Central memory CD8-positive, alpha-beta T cell (primary cell): Measurements from ENCODE around the gene C18orf32.
A peak's percentile ranks its signal among the peaks of the same experiment; 100 is the strongest.
"Not testable (repeated sequence)": the region's sequence is repeated elsewhere in the genome, so short reads cannot be mapped to it uniquely, and the experiment has no call there.

Experiments used
- ATAC-seq: fragments of 150-1000 bp; cut with Tn5 transposase; replicated peaks from 2 replicates; pipeline ENCODE4 v1.10.0; 2022; ENCODE audit warnings: mild to moderate bottlenecking, moderate FRiP score, moderate number of reproducible peaks; ENCODE audit not compliant: poor library complexity, severe bottlenecking; ENCODE audit errors: extremely low read depth
- DNase-seq, 2 donors: peaks; one replicate each; pipeline ENCODE4 v3.0.0; 2021; ENCODE audit warnings: low spot score in 2 of 2
- H3K27ac Mint-ChIP-seq: one replicate; pipeline ENCODE4 v1.8.0; 2022; ENCODE audit warnings: low read depth, mild to moderate bottlenecking, moderate library complexity, mixed read lengths
- H3K27me3 Mint-ChIP-seq: one replicate; pipeline ENCODE4 v1.8.0; 2022; ENCODE audit warnings: mixed read lengths
- H3K36me3 Mint-ChIP-seq: one replicate; pipeline ENCODE4 v1.8.0; 2022; ENCODE audit warnings: mild to moderate bottlenecking, moderate library complexity, mixed read lengths; ENCODE audit not compliant: insufficient read depth
- H3K4me1 Mint-ChIP-seq: one replicate; pipeline ENCODE4 v1.8.0; 2022; ENCODE audit warnings: mixed read lengths
- H3K4me3 Mint-ChIP-seq: one replicate; pipeline ENCODE4 v1.8.0; 2022; ENCODE audit warnings: mild to moderate bottlenecking, moderate library complexity, mixed read lengths
- H3K9me3 Mint-ChIP-seq: one replicate; pipeline ENCODE4 v1.8.0; 2022; ENCODE audit warnings: mixed read lengths

The C18orf32 gene

DNA sequence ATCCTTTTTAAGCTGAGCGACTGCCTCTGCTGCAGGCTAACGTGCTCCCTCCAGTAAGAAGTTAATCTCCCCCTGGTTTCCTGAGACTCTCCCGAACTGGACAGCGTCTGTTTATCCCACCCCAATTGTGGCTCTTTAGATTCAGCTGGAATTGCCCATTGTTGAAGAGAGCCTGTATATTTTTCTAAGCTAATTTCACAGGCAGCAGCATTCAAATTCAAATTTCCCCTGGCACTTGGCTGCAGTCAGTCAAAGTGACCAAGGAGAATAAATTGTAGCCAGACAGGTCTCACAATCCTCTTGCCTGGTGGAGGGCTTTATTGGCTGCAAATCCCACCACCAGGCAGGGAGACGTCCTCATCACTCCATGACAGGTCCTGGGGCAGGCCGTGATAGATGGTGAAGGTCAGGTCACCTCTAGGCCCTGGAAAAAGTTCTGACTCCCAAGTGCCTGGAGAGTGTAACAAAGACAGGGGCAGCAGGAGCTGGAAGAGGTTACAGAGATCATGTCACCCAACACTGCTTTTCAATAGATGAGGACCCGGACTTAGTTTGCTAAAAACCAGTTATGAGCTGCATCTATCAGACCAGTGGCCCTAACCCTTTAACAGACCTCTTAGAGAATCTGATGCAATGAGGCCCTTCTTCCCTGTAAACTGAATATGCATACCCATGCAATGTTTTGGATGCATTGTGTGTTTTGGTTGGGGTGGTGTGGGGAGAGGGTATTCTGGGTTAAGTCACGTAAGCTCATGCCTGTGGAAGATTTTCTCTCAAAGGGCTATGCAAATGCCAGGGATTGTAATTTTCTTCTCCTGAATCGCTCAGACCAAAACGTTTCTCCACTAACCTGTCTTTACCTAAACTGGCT, 32.3 kb upstream of the C18orf32 start:
- ATAC-seq, result no peak
- DNase-seq, result no peak
- H3K4me1 Mint-ChIP-seq, result no peaks in the 10 kb centered on the region
- H3K4me3 Mint-ChIP-seq, result no peak overlapping the region
- no peaks in the 10 kb centered on the region for H3K27me3 Mint-ChIP-seq
- no peaks in the 10 kb centered on the region for H3K36me3 Mint-ChIP-seq
- H3K9me3 Mint-ChIP-seq, result no peaks in the 10 kb centered on the region
- H3K27ac Mint-ChIP-seq, result no peak overlapping the region

- H3K4me3 Mint-ChIP-seq, result no peak overlapping the region
- H3K36me3 Mint-ChIP-seq, result no peaks in the 10 kb centered on the region
- no peak for DNase-seq
- H3K27me3 Mint-ChIP-seq, result no peaks in the 10 kb centered on the region
- no peaks in the 10 kb centered on the region for H3K4me1 Mint-ChIP-seq
- no peak for ATAC-seq
- H3K27ac Mint-ChIP-seq, result no peak overlapping the region
- H3K9me3 Mint-ChIP-seq, result no peaks in the 10 kb centered on the region
Measured at GRCh38 chr18:49517483-49517882, 30.4 kb upstream of the C18orf32 start.

DNA sequence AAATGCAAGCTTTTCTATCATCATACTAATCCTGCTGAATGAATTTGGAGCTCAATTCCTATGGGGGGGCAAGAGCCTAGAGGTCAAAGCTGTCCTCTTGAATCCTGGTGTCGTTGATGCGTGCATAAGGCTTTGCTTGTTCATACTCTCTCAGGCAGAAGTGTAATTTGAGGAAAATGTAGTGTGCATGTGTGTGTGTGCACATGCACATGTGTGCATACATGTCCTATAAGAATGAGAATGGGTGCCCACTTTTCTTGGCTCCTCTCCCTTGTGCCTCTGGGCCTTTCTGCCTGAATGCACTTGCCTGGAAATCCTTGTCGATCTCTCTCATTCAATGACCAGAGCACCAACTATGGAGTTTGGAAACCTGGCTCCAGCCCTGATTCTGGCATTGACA, 28.5 kb upstream of the C18orf32 start:
- ATAC-seq, result no peak
- Mint-ChIP-seq H3K9me3 (no peaks in the 10 kb centered on the region), H3K27ac (no peak overlapping the region), H3K4me1 (no peaks in the 10 kb centered on the region), H3K36me3 (no peaks in the 10 kb centered on the region), H3K4me3 (no peak overlapping the region), H3K27me3 (no peaks in the 10 kb centered on the region)
- DNase-seq, result no peak

DNA sequence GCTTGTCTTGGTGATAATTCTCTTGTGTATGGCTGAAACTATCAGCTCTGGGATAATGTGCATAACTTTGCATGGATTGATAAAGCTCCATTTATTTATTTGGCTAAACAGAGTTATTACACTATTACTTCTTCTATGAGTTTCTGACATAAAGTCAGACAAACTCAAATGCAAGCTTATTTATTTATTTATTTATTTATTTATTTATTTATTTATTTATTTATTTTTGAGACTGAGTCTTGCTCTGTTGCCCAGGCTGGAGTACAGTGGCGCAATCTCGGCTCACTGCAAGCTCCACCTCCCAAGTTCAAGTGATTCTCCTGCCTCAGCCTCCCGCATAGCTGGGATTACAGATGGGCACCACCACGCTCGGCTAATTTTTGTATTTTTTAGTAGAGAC, 28.0 kb upstream of the C18orf32 start:
- H3K27me3 Mint-ChIP-seq, ATAC-seq, DNase-seq, H3K27ac Mint-ChIP-seq, H3K9me3 Mint-ChIP-seq, H3K4me3 Mint-ChIP-seq, H3K4me1 Mint-ChIP-seq, H3K36me3 Mint-ChIP-seq: not testable (repeated sequence)

- Mint-ChIP-seq H3K27me3 (no peaks in the 10 kb centered on the region), H3K9me3 (no peaks in the 10 kb centered on the region), H3K27ac (no peak overlapping the region), H3K4me1 (no peaks in the 10 kb centered on the region), H3K4me3 (no peak overlapping the region), H3K36me3 (no peaks in the 10 kb centered on the region)
- ATAC-seq, result no peak
- DNase-seq, result no peak
Measured at GRCh38 chr18:49514577-49514976, 27.5 kb upstream of the C18orf32 start.

DNA sequence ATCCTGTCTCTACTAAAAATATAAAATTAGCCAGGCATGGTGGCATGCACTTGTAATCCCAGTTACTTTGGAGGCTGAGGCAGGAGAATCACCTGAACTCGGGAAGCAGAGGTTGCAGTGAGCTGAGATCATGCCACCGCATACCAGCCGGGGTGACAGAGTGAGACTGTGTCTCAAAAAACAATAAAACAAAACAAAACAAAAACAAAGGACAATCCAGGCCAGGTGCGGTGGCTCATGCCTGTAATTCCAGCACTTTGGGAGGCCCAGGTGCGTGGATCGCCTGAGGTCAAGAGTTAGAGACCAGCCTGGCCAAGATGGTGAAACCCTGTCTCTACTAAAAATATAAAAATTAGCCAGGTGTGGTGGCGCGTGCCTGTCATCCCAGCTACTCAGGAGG, 25.8 kb upstream of the C18orf32 start:
- H3K27me3 Mint-ChIP-seq, H3K9me3 Mint-ChIP-seq, ATAC-seq, DNase-seq, H3K36me3 Mint-ChIP-seq, H3K27ac Mint-ChIP-seq, H3K4me1 Mint-ChIP-seq, H3K4me3 Mint-ChIP-seq: not testable (repeated sequence)

DNA sequence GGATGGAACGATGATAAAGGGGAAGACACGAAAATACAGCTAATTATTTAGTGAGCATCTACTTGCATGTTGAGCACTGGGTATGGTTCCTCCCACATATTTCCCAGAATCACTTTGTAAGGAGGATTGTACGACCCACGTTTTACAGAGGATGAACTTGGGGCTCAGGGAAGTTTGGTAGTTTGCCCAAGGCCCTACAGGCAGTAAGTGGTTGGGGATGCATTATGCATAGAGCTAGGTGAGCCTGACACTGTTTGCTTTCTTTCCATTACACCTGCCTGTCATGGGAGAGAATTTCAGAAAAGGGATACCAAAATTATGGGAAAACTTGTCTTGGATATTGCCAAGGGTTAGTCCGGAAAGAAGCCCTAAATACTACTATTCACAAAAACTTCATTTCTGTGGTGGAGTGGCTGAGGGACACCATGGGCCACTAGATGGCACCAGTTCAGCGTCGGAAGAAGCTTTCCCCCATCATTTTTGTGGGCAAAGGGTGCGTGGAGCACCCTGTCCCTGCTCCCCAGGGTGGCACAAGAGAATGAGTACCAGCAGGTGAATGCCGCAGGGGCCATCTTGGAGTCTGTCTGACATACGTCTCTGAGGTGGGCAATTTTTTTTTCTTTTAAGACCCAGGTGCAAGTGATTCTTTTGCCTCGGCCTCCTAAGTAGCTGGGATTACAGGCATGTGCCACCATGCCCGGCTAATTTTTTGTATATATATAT, 23.5 kb upstream of the C18orf32 start:
- Mint-ChIP-seq H3K9me3 (no peaks in the 10 kb centered on the region), H3K4me3 (no peak overlapping the region), H3K4me1 (no peaks in the 10 kb centered on the region), H3K36me3 (no peaks in the 10 kb centered on the region), H3K27me3 (peaks cover 27% of the 10 kb centered on the region), H3K27ac (no peak overlapping the region)
- peak; percentile 26 to 45 for DNase-seq
- peak; percentile 54 for ATAC-seq

DNA sequence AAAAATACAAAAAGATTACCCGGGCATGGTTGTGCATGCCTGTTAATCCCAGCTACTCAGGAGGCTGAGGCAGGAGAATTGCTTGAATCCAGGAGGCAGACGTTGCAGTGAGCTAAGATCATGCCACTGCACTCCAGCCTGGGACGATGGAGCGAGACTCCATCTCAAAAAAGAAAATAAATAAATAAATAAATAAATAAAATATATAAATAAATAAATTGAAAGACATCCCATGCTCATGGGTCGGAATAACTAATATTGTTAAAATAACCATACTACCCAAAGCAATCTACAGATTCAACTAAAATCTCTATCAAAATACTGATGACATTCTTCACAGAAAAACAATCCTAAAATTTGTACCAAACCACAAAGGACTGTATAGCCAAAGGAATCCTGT, 19.4 kb upstream of the C18orf32 start:
- not testable (repeated sequence) for H3K4me1 Mint-ChIP-seq, H3K4me3 Mint-ChIP-seq, ATAC-seq, H3K9me3 Mint-ChIP-seq, H3K36me3 Mint-ChIP-seq, H3K27ac Mint-ChIP-seq, DNase-seq
- peaks cover 30% of the 10 kb centered on the region for H3K27me3 Mint-ChIP-seq

GRCh38 chr18:49503931-49504330, 16.9 kb upstream of the C18orf32 start:
- Mint-ChIP-seq H3K4me3 (no peak overlapping the region), H3K27ac (no peak overlapping the region), H3K36me3 (no peaks in the 10 kb centered on the region), H3K9me3 (no peaks in the 10 kb centered on the region), H3K27me3 (peaks cover 55% of the 10 kb centered on the region), H3K4me1 (no peaks in the 10 kb centered on the region)
- no peak for DNase-seq
- ATAC-seq, result no peak

DNA sequence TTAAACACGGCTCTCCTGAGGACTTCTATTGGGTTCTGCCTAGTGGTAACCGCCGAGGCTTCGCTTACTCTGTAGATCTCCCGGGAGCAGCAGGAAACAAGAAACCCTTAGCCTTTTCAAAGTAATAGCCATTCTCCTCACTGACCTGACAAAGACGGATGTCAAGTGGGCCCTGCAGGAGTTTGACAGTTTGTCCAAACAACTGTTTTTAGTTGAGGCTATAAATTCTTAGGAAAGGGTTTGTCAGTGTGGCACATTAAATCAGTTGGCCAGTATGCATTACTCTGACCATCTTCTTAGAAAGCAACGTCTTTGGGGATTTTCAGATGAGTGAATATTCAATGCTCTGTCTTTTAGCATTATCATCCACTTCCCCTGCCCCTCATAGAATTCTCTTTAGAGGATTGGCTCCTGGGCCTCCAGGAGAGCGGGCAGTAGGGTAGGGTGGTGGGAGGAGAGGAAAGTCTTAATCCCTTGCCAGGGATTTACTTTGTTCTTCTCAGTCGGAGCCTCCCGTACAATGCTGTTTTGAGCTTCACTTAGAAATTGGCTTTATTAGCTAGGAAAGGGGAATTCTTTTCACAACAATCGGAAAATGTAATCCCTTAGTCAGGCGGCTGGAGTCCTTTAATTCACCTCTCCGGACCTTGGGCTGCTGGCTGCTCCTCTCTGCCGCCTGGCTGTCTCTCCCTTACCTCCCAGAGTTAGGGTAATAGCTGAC, 13.3 kb upstream of the C18orf32 start:
- H3K4me3 Mint-ChIP-seq, result no peak overlapping the region
- H3K4me1 Mint-ChIP-seq, result no peaks in the 10 kb centered on the region
- ATAC-seq (no peak), DNase-seq (no peak)
- H3K27ac Mint-ChIP-seq, result no peak overlapping the region
- H3K27me3 Mint-ChIP-seq, result peaks cover 34% of the 10 kb centered on the region
- H3K9me3 Mint-ChIP-seq, result no peaks in the 10 kb centered on the region
- no peaks in the 10 kb centered on the region for H3K36me3 Mint-ChIP-seq

DNA sequence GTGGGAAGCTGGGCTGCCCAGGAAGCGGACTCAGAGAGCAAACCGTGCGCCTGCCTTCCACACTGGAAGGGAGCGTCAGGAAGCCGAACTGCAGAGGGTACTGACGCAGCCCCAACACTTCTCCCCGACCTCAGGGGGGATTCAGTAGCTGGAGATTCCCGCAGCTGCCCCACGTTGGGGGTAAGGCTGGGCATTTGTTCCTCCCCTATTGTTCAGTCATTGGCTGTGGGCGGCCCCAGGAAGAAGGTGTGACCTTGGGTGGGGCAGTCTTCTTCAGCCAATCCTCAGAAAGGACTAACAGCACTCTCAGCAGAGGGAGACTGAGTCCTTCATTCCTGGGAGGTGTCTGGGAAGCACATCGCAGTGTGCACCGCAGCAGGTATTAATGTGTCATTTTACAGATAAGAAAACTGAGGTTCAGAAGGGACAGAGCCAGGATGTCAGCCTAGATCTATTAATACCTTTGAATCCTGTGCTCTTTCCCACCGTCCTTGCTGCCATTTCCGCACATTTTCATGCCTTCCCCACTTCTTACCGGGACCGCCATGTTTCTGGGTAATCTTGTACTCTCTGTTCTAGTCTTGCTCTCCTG, 12.1 kb upstream of the C18orf32 start:
- DNase-seq (no peak), ATAC-seq (no peak)
- H3K9me3 Mint-ChIP-seq, result no peaks in the 10 kb centered on the region
- H3K27ac Mint-ChIP-seq, result no peak overlapping the region
- H3K4me1 Mint-ChIP-seq, result no peaks in the 10 kb centered on the region
- no peaks in the 10 kb centered on the region for H3K36me3 Mint-ChIP-seq
- H3K27me3 Mint-ChIP-seq, result peaks cover 34% of the 10 kb centered on the region
- no peak overlapping the region for H3K4me3 Mint-ChIP-seq

DNA sequence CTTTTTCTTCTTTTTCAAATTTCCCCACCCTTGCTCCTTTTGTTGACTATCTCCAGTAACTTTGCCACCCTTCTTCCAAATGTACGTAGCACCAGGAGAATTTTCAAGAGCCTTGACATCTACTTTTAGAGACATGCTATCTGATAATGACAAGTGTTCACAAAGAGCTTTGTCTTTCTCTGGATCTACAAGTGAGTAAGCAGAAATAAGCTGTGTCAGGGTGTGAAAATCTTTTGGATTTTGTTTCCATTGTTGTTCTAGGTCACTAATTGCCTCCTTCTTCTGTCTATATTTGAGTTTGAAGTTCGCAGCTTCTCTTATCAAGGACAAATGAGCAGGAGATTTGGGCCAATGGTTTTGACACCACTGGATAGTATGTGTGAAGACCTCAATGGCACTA, 8.4 kb upstream of the C18orf32 start:
- DNase-seq (no peak), ATAC-seq (no peak)
- H3K4me3 Mint-ChIP-seq, result no peak overlapping the region
- H3K9me3 Mint-ChIP-seq, result no peaks in the 10 kb centered on the region
- no peak overlapping the region for H3K27ac Mint-ChIP-seq
- peaks cover 22% of the 10 kb centered on the region for H3K36me3 Mint-ChIP-seq
- H3K4me1 Mint-ChIP-seq, result peaks cover 26% of the 10 kb centered on the region
- H3K27me3 Mint-ChIP-seq, result peaks cover 21% of the 10 kb centered on the region
